WTC11 (cell line): Measurements from ENCODE around the gene DTL. TPM values are rescaled to one million over a fixed set of nuclear protein-coding genes. Genes with fewer than 3 reads are reported as not detected.

Source experiments
- ATAC-seq: fragments of 200-7000 bp; cut with Tn5 transposase; 2 replicates; pipeline ENCODE4 v1.10.0; 2021; ENCODE audit warnings: mild to moderate bottlenecking, moderate library complexity
- CTCF ChIA-PET: fragments of 300-600 bp; sonication (Branson Sonifier 250); formaldehyde crosslinking; loops from one replicate; lab custom pipeline; 2021; ENCODE audit warnings: antibody characterized with exemption; lab: Charles Lee
- POLR2A ChIA-PET: fragments of 350-600 bp; sonication (Branson Sonifier 250); formaldehyde crosslinking; loops from one replicate; lab custom pipeline; 2021; ENCODE audit warnings: antibody characterized with exemption; lab: Charles Lee
- DNase-seq: peaks from one replicate; pipeline ENCODE4 v3.0.0; 2021; ENCODE audit warnings: low spot score
- H3K27ac Mint-ChIP-seq: 2 replicates; pipeline ENCODE4 v1.8.0; 2021; ENCODE audit warnings: mixed read lengths
- H3K27me3 Mint-ChIP-seq: 2 replicates; pipeline ENCODE4 v1.8.0; 2021; ENCODE audit warnings: low read depth, mild to moderate bottlenecking, moderate library complexity, mixed read lengths
- H3K36me3 Mint-ChIP-seq: 2 replicates; pipeline ENCODE4 v1.8.0; 2021; ENCODE audit warnings: mixed read lengths
- H3K4me1 Mint-ChIP-seq: 2 replicates; pipeline ENCODE4 v1.8.0; 2022; ENCODE audit warnings: mixed read lengths
- H3K4me3 Mint-ChIP-seq: 2 replicates; pipeline ENCODE4 v1.8.0; 2021; ENCODE audit warnings: mild to moderate bottlenecking, moderate library complexity, mixed read lengths
- H3K9me3 Mint-ChIP-seq: 2 replicates; pipeline ENCODE4 v1.8.0; 2021; ENCODE audit warnings: mixed read lengths
- ATF1 ChIP-seq: sonication (generic); formaldehyde crosslinking; IDR thresholded peaks from 2 replicates; pipeline ENCODE4 v1.8.1; 2023; ENCODE audit warnings: mild to moderate bottlenecking, moderate library complexity, missing genetic modification reagents
- ATF3 ChIP-seq: sonication (generic); formaldehyde crosslinking; conservative IDR thresholded peaks from 2 replicates; pipeline ENCODE4 v1.8.1; 2022; ENCODE audit warnings: mild to moderate bottlenecking, missing genetic modification reagents
- ELF4 ChIP-seq: sonication (generic); formaldehyde crosslinking; IDR thresholded peaks from 2 replicates; pipeline ENCODE4 v1.8.1; 2022; ENCODE audit warnings: low read depth, mild to moderate bottlenecking, moderate library complexity, missing genetic modification reagents
- ERG ChIP-seq: fragments of 250-450 bp; sonication (Bioruptor Pico); IDR thresholded peaks from 2 replicates; pipeline ENCODE4 v1.8.0; 2021; ENCODE audit warnings: mild to moderate bottlenecking
- IRF1 ChIP-seq: sonication (generic); formaldehyde crosslinking; IDR thresholded peaks from 2 replicates; pipeline ENCODE4 v1.8.0; 2023; ENCODE audit warnings: missing genetic modification reagents
- NFE2L1 ChIP-seq: sonication (generic); formaldehyde crosslinking; IDR thresholded peaks from 2 replicates; pipeline ENCODE4 v1.8.1; 2023; ENCODE audit warnings: missing genetic modification reagents
- NR3C1 ChIP-seq: sonication (generic); formaldehyde crosslinking; conservative IDR thresholded peaks from 2 replicates; pipeline ENCODE4 v1.8.1; 2023; ENCODE audit warnings: low read depth, mild to moderate bottlenecking, missing genetic modification reagents
- SMAD3 ChIP-seq: sonication (generic); formaldehyde crosslinking; IDR thresholded peaks from 2 replicates; pipeline ENCODE4 v1.8.0; 2022; ENCODE audit warnings: missing genetic modification reagents, mild to moderate bottlenecking, borderline replicate concordance
- TEAD4 ChIP-seq: sonication (generic); formaldehyde crosslinking; IDR thresholded peaks from 2 replicates; pipeline ENCODE4 v1.8.0; 2022; ENCODE audit warnings: mild to moderate bottlenecking, missing genetic modification reagents
- TP53 ChIP-seq: sonication (generic); formaldehyde crosslinking; IDR thresholded peaks from 2 replicates; pipeline ENCODE4 v1.8.1; 2023; ENCODE audit warnings: mild to moderate bottlenecking, missing genetic modification reagents
- ZNF121 ChIP-seq: sonication (generic); formaldehyde crosslinking; IDR thresholded peaks from 2 replicates; pipeline ENCODE4 v1.8.0; 2023; ENCODE audit warnings: missing genetic modification reagents
- ZNF138 ChIP-seq: sonication (generic); formaldehyde crosslinking; conservative IDR thresholded peaks from 2 replicates; pipeline ENCODE4 v1.8.1; 2022; ENCODE audit warnings: mild to moderate bottlenecking, moderate library complexity, missing genetic modification reagents
- ZNF263 ChIP-seq: sonication (generic); formaldehyde crosslinking; IDR thresholded peaks from 2 replicates; pipeline ENCODE4 v1.8.1; 2022; ENCODE audit warnings: low read depth, mild to moderate bottlenecking, moderate library complexity, missing genetic modification reagents
- ZNF281 ChIP-seq: sonication (generic); formaldehyde crosslinking; IDR thresholded peaks from 2 replicates; pipeline ENCODE4 v1.8.0; 2023; ENCODE audit warnings: mild to moderate bottlenecking, missing genetic modification reagents
- ZSCAN18 ChIP-seq: fragments of 250-450 bp; sonication (Bioruptor Pico); IDR thresholded peaks from 2 replicates; pipeline ENCODE4 v2.1.2; 2022; ENCODE audit warnings: mild to moderate bottlenecking, moderate library complexity
- total RNA-seq: library from RNA; stranded (reverse); gene quantifications from 3 replicates; pipeline ENCODE4 v1.2.3, GENCODE V29; 2021
- TF ChIP-seq, protein P1 (sequence below): sonication (generic); formaldehyde crosslinking; IDR thresholded peaks from 2 replicates; pipeline ENCODE4 v1.8.0; 2022; ENCODE audit warnings: mild to moderate bottlenecking, missing genetic modification reagents
- TF ChIP-seq, protein P2 (sequence below): sonication (generic); formaldehyde crosslinking; IDR thresholded peaks from 2 replicates; pipeline ENCODE4 v1.8.1; 2023; ENCODE audit warnings: mild to moderate bottlenecking, missing genetic modification reagents, moderate library complexity
- TF ChIP-seq, protein P3 (sequence below): sonication (generic); formaldehyde crosslinking; IDR thresholded peaks from 2 replicates; pipeline ENCODE4 v1.8.1; 2023; ENCODE audit warnings: mild to moderate bottlenecking, missing genetic modification reagents, borderline replicate concordance
- TF ChIP-seq, protein P4 (sequence below): sonication (generic); formaldehyde crosslinking; IDR thresholded peaks from 2 replicates; pipeline ENCODE4 v1.8.0; 2022; ENCODE audit warnings: mild to moderate bottlenecking, missing genetic modification reagents
- TF ChIP-seq, protein P5 (sequence below): sonication (generic); formaldehyde crosslinking; IDR thresholded peaks from 2 replicates; pipeline ENCODE4 v1.8.1; 2022; ENCODE audit warnings: mild to moderate bottlenecking, moderate library complexity, missing genetic modification reagents

DTL gene
- total RNA-seq, 1 experiment from 2014 or later = 52.3 TPM

DNA sequence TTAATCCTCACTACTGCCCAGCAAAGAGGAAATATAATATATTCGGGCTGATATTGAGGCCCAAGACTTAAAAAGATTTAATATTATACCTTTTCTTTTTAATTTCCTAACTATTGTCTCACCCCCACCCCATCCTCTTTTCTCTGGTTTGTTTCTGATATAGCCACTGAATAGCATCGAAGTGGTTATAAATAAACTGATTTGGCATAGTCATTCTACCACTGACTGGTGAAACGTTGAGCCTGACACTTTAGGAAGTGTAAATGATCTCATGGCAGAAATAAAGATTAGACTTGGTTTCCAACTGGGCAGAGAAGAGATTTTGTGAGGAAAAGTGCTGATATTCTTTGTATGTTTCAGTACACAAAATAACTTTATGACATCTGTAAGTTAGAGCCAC lies 39.3 kb downstream of the DTL start:
- H3K27ac Mint-ChIP-seq = no peak overlapping the region
- DNase-seq = no peak
- ATAC-seq = no peak
- no peak overlapping the region for H3K4me3 Mint-ChIP-seq
- no peaks in the 10 kb centered on the region for H3K27me3 Mint-ChIP-seq
- no peak for TF ChIP-seq ATF3 (CRISPR knock-in tag)
- TF ChIP-seq IRF1 (CRISPR knock-in tag) = no peak
- TF ChIP-seq ZNF281 = no peak
- TF ChIP-seq ERG (CRISPR knock-in tag) = no peak
- TF ChIP-seq ELF4 = no peak
- TF ChIP-seq TEAD4 (CRISPR knock-in tag) = no peak
- TF ChIP-seq, protein P1, sequence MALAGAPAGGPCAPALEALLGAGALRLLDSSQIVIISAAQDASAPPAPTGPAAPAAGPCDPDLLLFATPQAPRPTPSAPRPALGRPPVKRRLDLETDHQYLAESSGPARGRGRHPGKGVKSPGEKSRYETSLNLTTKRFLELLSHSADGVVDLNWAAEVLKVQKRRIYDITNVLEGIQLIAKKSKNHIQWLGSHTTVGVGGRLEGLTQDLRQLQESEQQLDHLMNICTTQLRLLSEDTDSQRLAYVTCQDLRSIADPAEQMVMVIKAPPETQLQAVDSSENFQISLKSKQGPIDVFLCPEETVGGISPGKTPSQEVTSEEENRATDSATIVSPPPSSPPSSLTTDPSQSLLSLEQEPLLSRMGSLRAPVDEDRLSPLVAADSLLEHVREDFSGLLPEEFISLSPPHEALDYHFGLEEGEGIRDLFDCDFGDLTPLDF (CRISPR knock-in tag) = no peak
- TF ChIP-seq, protein P2, sequence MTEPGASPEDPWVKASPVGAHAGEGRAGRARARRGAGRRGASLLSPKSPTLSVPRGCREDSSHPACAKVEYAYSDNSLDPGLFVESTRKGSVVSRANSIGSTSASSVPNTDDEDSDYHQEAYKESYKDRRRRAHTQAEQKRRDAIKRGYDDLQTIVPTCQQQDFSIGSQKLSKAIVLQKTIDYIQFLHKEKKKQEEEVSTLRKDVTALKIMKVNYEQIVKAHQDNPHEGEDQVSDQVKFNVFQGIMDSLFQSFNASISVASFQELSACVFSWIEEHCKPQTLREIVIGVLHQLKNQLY (CRISPR knock-in tag) = no peak
- no peak for TF ChIP-seq ZSCAN18 (CRISPR knock-in tag)
- TF ChIP-seq ZNF121 (CRISPR knock-in tag) = no peak
- no peak for TF ChIP-seq TP53 (CRISPR knock-in tag)
- TF ChIP-seq NFE2L1 = no peak
- TF ChIP-seq, protein P3, sequence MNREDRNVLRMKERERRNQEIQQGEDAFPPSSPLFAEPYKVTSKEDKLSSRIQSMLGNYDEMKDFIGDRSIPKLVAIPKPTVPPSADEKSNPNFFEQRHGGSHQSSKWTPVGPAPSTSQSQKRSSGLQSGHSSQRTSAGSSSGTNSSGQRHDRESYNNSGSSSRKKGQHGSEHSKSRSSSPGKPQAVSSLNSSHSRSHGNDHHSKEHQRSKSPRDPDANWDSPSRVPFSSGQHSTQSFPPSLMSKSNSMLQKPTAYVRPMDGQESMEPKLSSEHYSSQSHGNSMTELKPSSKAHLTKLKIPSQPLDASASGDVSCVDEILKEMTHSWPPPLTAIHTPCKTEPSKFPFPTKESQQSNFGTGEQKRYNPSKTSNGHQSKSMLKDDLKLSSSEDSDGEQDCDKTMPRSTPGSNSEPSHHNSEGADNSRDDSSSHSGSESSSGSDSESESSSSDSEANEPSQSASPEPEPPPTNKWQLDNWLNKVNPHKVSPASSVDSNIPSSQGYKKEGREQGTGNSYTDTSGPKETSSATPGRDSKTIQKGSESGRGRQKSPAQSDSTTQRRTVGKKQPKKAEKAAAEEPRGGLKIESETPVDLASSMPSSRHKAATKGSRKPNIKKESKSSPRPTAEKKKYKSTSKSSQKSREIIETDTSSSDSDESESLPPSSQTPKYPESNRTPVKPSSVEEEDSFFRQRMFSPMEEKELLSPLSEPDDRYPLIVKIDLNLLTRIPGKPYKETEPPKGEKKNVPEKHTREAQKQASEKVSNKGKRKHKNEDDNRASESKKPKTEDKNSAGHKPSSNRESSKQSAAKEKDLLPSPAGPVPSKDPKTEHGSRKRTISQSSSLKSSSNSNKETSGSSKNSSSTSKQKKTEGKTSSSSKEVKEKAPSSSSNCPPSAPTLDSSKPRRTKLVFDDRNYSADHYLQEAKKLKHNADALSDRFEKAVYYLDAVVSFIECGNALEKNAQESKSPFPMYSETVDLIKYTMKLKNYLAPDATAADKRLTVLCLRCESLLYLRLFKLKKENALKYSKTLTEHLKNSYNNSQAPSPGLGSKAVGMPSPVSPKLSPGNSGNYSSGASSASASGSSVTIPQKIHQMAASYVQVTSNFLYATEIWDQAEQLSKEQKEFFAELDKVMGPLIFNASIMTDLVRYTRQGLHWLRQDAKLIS (CRISPR knock-in tag) = no peak
- TF ChIP-seq SMAD3 = no peak
- no peak for TF ChIP-seq ATF1 (CRISPR knock-in tag)
- TF ChIP-seq, protein P4, sequence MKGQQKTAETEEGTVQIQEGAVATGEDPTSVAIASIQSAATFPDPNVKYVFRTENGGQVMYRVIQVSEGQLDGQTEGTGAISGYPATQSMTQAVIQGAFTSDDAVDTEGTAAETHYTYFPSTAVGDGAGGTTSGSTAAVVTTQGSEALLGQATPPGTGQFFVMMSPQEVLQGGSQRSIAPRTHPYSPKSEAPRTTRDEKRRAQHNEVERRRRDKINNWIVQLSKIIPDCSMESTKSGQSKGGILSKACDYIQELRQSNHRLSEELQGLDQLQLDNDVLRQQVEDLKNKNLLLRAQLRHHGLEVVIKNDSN = no peak
- no peak for TF ChIP-seq ZNF263
- TF ChIP-seq ZNF138 (CRISPR knock-in tag) = no peak
- TF ChIP-seq, protein P5, sequence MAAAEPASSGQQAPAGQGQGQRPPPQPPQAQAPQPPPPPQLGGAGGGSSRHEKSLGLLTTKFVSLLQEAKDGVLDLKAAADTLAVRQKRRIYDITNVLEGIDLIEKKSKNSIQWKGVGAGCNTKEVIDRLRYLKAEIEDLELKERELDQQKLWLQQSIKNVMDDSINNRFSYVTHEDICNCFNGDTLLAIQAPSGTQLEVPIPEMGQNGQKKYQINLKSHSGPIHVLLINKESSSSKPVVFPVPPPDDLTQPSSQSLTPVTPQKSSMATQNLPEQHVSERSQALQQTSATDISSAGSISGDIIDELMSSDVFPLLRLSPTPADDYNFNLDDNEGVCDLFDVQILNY (CRISPR knock-in tag) = no peak
- TF ChIP-seq NR3C1 (CRISPR knock-in tag) = no peak
- no peaks in the 10 kb centered on the region for H3K4me1 Mint-ChIP-seq
- CTCF ChIA-PET = no interaction called here
- POLR2A ChIA-PET = no interaction called here
- peaks cover 58% of the 10 kb centered on the region for H3K36me3 Mint-ChIP-seq
- H3K9me3 Mint-ChIP-seq = no peaks in the 10 kb centered on the region
